Measurements from ENCODE around the gene TMEM208.

The TMEM208 gene

GRCh38 chr16:67226804-67227566 is at the start of gene TMEM208:
TSS of gene TMEM208 (plus strand) at chr16:67227130. CDS start at chr16:67227219, 89 bp downstream.
- peak; percentile 99 to 100 (median 99) for DNase-seq

- DNase-seq, result peak; percentile 57 to 75 (median 62)
Measured at GRCh38 chr16:67177743-67178699, 48.9 kb upstream of the TMEM208 start.

GRCh38 chr16:67179421-67180080 is 47.4 kb upstream of the TMEM208 start:
- DNase-seq, result no peak

GRCh38 chr16:67180166-67180565 is 46.8 kb upstream of the TMEM208 start:
- no peak for DNase-seq

- DNase-seq, result no peak
Measured at GRCh38 chr16:67181346-67181745, 45.6 kb upstream of the TMEM208 start.

- peak in 1 of 3 donors; percentile 46 for DNase-seq
Measured at GRCh38 chr16:67182288-67182687, 44.6 kb upstream of the TMEM208 start.

- DNase-seq, result no peak
Measured at GRCh38 chr16:67183284-67183626, 43.7 kb upstream of the TMEM208 start.

GRCh38 chr16:67183627-67184452 is 43.1 kb upstream of the TMEM208 start, which contains the start of gene MATCAP1:
TSS of gene MATCAP1 (minus strand) at chr16:67183963. CDS start at chr16:67180610, 3,353 bp downstream.
- peak; percentile 96 to 97 (median 97) for DNase-seq

GRCh38 chr16:67184453-67184994 is 42.4 kb upstream of the TMEM208 start:
- DNase-seq, result no peak

- DNase-seq, result peak; percentile 92 to 97 (median 96)
Measured at GRCh38 chr16:67184995-67185650, 41.8 kb upstream of the TMEM208 start.

GRCh38 chr16:67185651-67186134 is 41.2 kb upstream of the TMEM208 start:
- no peak for DNase-seq

- no peak for DNase-seq
Measured at GRCh38 chr16:67186550-67186950, 40.4 kb upstream of the TMEM208 start.

- DNase-seq, result no peak
Measured at GRCh38 chr16:67187175-67187890, 39.6 kb upstream of the TMEM208 start.

- DNase-seq, result peak; percentile 63 to 82 (median 82)
Measured at GRCh38 chr16:67188323-67188722, 38.6 kb upstream of the TMEM208 start.

GRCh38 chr16:67188798-67189197 is 38.1 kb upstream of the TMEM208 start:
- no peak for DNase-seq

GRCh38 chr16:67190041-67190440 is 36.9 kb upstream of the TMEM208 start, which contains the start of gene EXOC3L1:
TSS of gene EXOC3L1 (minus strand) at chr16:67190136. CDS start at chr16:67189676, 460 bp downstream.
- no peak for DNase-seq

GRCh38 chr16:67190448-67191399 is 36.2 kb upstream of the TMEM208 start:
- DNase-seq, result no peak

GRCh38 chr16:67191411-67191994 is 35.4 kb upstream of the TMEM208 start:
- no peak for DNase-seq

Measured in suppressor macrophage treated with lipopolysaccharide for 1 hour (primary cell).